WTC11 (cell line): Measurements from ENCODE around the gene CSNK1G3.

Experiments
- CREB1 ChIP-seq: sonication (generic); formaldehyde crosslinking; IDR thresholded peaks from 2 replicates; pipeline ENCODE4 v1.8.0; 2023; ENCODE audit warnings: mild to moderate bottlenecking, missing genetic modification reagents
- CTCF ChIP-seq: fragments of 200-600 bp; IDR thresholded peaks from 2 replicates; pipeline ENCODE4 v1.8.0; 2022; ENCODE audit warnings: antibody characterized with exemption
- ETV6 ChIP-seq: sonication (generic); formaldehyde crosslinking; IDR thresholded peaks from 2 replicates; pipeline ENCODE4 v1.8.1; 2022; ENCODE audit warnings: mild to moderate bottlenecking, missing genetic modification reagents
- SMAD3 ChIP-seq: sonication (generic); formaldehyde crosslinking; IDR thresholded peaks from 2 replicates; pipeline ENCODE4 v1.8.0; 2022; ENCODE audit warnings: missing genetic modification reagents, mild to moderate bottlenecking, borderline replicate concordance
- ZNF121 ChIP-seq: sonication (generic); formaldehyde crosslinking; IDR thresholded peaks from 2 replicates; pipeline ENCODE4 v1.8.0; 2023; ENCODE audit warnings: missing genetic modification reagents
- ZNF138 ChIP-seq: sonication (generic); formaldehyde crosslinking; conservative IDR thresholded peaks from 2 replicates; pipeline ENCODE4 v1.8.1; 2022; ENCODE audit warnings: mild to moderate bottlenecking, moderate library complexity, missing genetic modification reagents
- TF ChIP-seq, protein P1 (sequence below): sonication (generic); formaldehyde crosslinking; IDR thresholded peaks from 2 replicates; pipeline ENCODE4 v1.8.0; 2022; ENCODE audit warnings: mild to moderate bottlenecking, missing genetic modification reagents
- TF ChIP-seq, protein P2 (sequence below): sonication (generic); formaldehyde crosslinking; IDR thresholded peaks from 2 replicates; pipeline ENCODE4 v1.8.0; 2022; ENCODE audit warnings: missing genetic modification reagents
- TF ChIP-seq, protein P3 (sequence below): sonication (generic); formaldehyde crosslinking; IDR thresholded peaks from 2 replicates; pipeline ENCODE4 v1.8.0; 2023; ENCODE audit warnings: missing genetic modification reagents, mild to moderate bottlenecking, borderline replicate concordance

DNA sequence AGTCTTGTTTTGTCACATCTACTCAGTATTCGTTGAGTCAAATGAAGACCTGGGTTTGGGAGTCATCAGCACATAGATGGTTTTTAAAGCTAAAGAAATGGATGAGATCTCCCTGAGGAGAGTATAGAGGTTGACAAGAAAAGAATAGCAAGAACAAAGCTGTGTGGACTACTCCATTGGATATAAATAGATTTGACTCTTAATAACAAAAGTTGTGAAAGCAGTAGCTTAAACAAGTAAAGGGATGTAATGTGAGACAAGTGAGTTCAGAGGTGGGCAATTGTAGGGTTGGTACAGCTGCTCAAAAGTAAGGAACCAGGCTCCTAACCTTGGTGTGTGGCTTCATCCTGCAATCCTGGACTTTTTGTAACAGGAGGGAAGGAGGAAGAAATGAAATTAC lies 49.3 kb downstream of the CSNK1G3 start:
- TF ChIP-seq CTCF, result no peak
- TF ChIP-seq, protein P1, sequence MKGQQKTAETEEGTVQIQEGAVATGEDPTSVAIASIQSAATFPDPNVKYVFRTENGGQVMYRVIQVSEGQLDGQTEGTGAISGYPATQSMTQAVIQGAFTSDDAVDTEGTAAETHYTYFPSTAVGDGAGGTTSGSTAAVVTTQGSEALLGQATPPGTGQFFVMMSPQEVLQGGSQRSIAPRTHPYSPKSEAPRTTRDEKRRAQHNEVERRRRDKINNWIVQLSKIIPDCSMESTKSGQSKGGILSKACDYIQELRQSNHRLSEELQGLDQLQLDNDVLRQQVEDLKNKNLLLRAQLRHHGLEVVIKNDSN (CRISPR knock-in tag), result no peak
- TF ChIP-seq ZNF121, result no peak
- TF ChIP-seq SMAD3 (CRISPR knock-in tag), result no peak
- no peak for TF ChIP-seq ZNF138 (CRISPR knock-in tag)
- no peak for TF ChIP-seq ETV6 (CRISPR knock-in tag)
- no peak for TF ChIP-seq CREB1 (CRISPR knock-in tag)
- TF ChIP-seq, protein P2, sequence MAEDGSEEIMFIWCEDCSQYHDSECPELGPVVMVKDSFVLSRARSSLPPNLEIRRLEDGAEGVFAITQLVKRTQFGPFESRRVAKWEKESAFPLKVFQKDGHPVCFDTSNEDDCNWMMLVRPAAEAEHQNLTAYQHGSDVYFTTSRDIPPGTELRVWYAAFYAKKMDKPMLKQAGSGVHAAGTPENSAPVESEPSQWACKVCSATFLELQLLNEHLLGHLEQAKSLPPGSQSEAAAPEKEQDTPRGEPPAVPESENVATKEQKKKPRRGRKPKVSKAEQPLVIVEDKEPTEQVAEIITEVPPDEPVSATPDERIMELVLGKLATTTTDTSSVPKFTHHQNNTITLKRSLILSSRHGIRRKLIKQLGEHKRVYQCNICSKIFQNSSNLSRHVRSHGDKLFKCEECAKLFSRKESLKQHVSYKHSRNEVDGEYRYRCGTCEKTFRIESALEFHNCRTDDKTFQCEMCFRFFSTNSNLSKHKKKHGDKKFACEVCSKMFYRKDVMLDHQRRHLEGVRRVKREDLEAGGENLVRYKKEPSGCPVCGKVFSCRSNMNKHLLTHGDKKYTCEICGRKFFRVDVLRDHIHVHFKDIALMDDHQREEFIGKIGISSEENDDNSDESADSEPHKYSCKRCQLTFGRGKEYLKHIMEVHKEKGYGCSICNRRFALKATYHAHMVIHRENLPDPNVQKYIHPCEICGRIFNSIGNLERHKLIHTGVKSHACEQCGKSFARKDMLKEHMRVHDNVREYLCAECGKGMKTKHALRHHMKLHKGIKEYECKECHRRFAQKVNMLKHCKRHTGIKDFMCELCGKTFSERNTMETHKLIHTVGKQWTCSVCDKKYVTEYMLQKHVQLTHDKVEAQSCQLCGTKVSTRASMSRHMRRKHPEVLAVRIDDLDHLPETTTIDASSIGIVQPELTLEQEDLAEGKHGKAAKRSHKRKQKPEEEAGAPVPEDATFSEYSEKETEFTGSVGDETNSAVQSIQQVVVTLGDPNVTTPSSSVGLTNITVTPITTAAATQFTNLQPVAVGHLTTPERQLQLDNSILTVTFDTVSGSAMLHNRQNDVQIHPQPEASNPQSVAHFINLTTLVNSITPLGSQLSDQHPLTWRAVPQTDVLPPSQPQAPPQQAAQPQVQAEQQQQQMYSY (CRISPR knock-in tag), result no peak
- TF ChIP-seq, protein P3, sequence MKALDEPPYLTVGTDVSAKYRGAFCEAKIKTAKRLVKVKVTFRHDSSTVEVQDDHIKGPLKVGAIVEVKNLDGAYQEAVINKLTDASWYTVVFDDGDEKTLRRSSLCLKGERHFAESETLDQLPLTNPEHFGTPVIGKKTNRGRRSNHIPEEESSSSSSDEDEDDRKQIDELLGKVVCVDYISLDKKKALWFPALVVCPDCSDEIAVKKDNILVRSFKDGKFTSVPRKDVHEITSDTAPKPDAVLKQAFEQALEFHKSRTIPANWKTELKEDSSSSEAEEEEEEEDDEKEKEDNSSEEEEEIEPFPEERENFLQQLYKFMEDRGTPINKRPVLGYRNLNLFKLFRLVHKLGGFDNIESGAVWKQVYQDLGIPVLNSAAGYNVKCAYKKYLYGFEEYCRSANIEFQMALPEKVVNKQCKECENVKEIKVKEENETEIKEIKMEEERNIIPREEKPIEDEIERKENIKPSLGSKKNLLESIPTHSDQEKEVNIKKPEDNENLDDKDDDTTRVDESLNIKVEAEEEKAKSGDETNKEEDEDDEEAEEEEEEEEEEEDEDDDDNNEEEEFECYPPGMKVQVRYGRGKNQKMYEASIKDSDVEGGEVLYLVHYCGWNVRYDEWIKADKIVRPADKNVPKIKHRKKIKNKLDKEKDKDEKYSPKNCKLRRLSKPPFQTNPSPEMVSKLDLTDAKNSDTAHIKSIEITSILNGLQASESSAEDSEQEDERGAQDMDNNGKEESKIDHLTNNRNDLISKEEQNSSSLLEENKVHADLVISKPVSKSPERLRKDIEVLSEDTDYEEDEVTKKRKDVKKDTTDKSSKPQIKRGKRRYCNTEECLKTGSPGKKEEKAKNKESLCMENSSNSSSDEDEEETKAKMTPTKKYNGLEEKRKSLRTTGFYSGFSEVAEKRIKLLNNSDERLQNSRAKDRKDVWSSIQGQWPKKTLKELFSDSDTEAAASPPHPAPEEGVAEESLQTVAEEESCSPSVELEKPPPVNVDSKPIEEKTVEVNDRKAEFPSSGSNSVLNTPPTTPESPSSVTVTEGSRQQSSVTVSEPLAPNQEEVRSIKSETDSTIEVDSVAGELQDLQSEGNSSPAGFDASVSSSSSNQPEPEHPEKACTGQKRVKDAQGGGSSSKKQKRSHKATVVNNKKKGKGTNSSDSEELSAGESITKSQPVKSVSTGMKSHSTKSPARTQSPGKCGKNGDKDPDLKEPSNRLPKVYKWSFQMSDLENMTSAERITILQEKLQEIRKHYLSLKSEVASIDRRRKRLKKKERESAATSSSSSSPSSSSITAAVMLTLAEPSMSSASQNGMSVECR (CRISPR knock-in tag), result no peak
